ENCODE results near the gene ZNF407.

GRCh38 chr18:74947417-74947816, 349.7 kb downstream of the ZNF407 start:
- TF ChIP-seq CTCF (IDR thresholded peaks at IDR 0.05; ENCODE audit: low read length) (no peak), EZH2 (optimal IDR thresholded peaks at IDR 0.05; ENCODE audit: low read depth, low read length) (no peak), EZH2phosphoT487 (IDR thresholded peaks at IDR 0.05; ENCODE audit: low read length) (no peak)

Data from MM.1S (cell line).